Measurements from ENCODE around the gene CAPN7.
"Not testable (repeated sequence)": the region's sequence is repeated elsewhere in the genome, so short reads cannot be mapped to it uniquely, and the experiment has no call there.

Gene CAPN7

GRCh38 chr3:15165061-15165460 lies 41.0 kb upstream of the CAPN7 start:
- DNase-seq (ENCODE audit: extremely low read depth, low read depth): no peak
- no peak for TF ChIP-seq CTCF (IDR thresholded peaks at IDR 0.05; ENCODE audit: low read depth, low read length)

GRCh38 chr3:15166391-15166790 lies 39.7 kb upstream of the CAPN7 start:
- not testable (repeated sequence) for DNase-seq (ENCODE audit: extremely low read depth, low read depth)

- no peak for DNase-seq (ENCODE audit: extremely low read depth, low read depth)
- no peak for TF ChIP-seq CTCF (IDR thresholded peaks at IDR 0.05; ENCODE audit: low read depth, low read length)
These were observed 35.0 kb upstream of the CAPN7 start for GRCh38 chr3:15171096-15171495.

GRCh38 chr3:15172806-15173205 lies 33.2 kb upstream of the CAPN7 start:
- no peak for TF ChIP-seq CTCF (IDR thresholded peaks at IDR 0.05; ENCODE audit: low read depth, low read length)
- DNase-seq (ENCODE audit: extremely low read depth, low read depth): no peak

GRCh38 chr3:15174953-15175352 lies 31.1 kb upstream of the CAPN7 start:
- TF ChIP-seq CTCF (IDR thresholded peaks at IDR 0.05; ENCODE audit: low read depth, low read length): no peak

GRCh38 chr3:15175605-15176004 lies 30.4 kb upstream of the CAPN7 start:
- TF ChIP-seq CTCF (IDR thresholded peaks at IDR 0.05; ENCODE audit: low read depth, low read length): no peak
- no peak for DNase-seq (ENCODE audit: extremely low read depth, low read depth)

More at GRCh38 chr3:15174953-15175352, 31.1 kb upstream of the CAPN7 start:
- DNase-seq (ENCODE audit: extremely low read depth, low read depth): no peak

GRCh38 chr3:15180042-15180611 lies 25.9 kb upstream of the CAPN7 start:
- no peak for TF ChIP-seq CTCF (IDR thresholded peaks at IDR 0.05; ENCODE audit: low read depth, low read length)
- DNase-seq (ENCODE audit: extremely low read depth, low read depth): no peak

- no peak for TF ChIP-seq CTCF (IDR thresholded peaks at IDR 0.05; ENCODE audit: low read depth, low read length)
- no peak for DNase-seq (ENCODE audit: extremely low read depth, low read depth)
These were observed 24.5 kb upstream of the CAPN7 start for GRCh38 chr3:15181511-15181910.
